Measurements from ENCODE around the gene XYLT1. TPM values are rescaled to one million over a fixed set of nuclear protein-coding genes. Genes with fewer than 3 reads are reported as not detected.

Gene XYLT1
- total RNA-seq, 1 experiment from 2014 or later, result not detected

DNA sequence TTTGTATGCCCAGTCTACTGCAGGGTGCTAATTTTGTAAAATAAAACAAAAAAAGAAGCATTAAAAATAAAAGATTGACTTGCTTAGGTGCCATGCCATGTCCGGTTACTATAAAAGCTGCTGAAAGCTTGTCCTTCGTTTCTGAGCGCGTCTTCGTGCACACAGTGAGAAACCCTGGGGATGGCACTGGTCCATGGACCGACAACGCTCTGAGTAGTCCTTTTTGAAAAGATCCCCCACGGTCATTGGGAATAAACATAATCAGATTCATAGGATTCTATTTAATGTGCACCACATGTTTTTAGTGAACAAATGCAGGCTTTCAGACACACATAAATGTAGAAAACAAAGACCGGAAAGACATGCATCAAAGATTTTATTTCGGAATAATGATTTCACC lies 146.3 kb downstream of the XYLT1 start:
- H3K79me2 ChIP-seq (ENCODE audit: low read length), result no peaks in the 10 kb centered on the region
- POLR2A ChIA-PET (ENCODE audit: unreplicated experiment), result no interaction called here
- no peaks in the 10 kb centered on the region for H3K9me2 ChIP-seq (replicated peaks; ENCODE audit: low read length)
- no peak overlapping the region for H3K27ac ChIP-seq (ENCODE audit: low read length)
- intact Hi-C loops (cut with micrococcal nuclease), result no loop called here
- H3K9ac ChIP-seq (ENCODE audit: low read length), result no peak overlapping the region
- H4K20me1 ChIP-seq (ENCODE audit: low read length), result no peaks in the 10 kb centered on the region
- H3K27me3 ChIP-seq (ENCODE audit: low read length), result no peaks in the 10 kb centered on the region
- no peak overlapping the region for H2AFZ ChIP-seq (ENCODE audit: low read length)
- no peaks in the 10 kb centered on the region for H3K36me3 ChIP-seq (ENCODE audit: low read depth, low read length)
- DNase-seq, result no peak
- no peaks in the 10 kb centered on the region for H3K4me1 ChIP-seq (ENCODE audit: insufficient read depth, low read length)
- TF ChIP-seq EZH2phosphoT487 (IDR thresholded peaks at IDR 0.05; ENCODE audit: borderline replicate concordance, low read length), result no peak
- TF ChIP-seq, protein P1, sequence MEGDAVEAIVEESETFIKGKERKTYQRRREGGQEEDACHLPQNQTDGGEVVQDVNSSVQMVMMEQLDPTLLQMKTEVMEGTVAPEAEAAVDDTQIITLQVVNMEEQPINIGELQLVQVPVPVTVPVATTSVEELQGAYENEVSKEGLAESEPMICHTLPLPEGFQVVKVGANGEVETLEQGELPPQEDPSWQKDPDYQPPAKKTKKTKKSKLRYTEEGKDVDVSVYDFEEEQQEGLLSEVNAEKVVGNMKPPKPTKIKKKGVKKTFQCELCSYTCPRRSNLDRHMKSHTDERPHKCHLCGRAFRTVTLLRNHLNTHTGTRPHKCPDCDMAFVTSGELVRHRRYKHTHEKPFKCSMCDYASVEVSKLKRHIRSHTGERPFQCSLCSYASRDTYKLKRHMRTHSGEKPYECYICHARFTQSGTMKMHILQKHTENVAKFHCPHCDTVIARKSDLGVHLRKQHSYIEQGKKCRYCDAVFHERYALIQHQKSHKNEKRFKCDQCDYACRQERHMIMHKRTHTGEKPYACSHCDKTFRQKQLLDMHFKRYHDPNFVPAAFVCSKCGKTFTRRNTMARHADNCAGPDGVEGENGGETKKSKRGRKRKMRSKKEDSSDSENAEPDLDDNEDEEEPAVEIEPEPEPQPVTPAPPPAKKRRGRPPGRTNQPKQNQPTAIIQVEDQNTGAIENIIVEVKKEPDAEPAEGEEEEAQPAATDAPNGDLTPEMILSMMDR (conservative IDR thresholded peaks at IDR 0.05; ENCODE audit: low read depth, low read length), result no peak
- TF ChIP-seq EZH2 (IDR thresholded peaks at IDR 0.05; ENCODE audit: low read length, unreplicated experiment), result no peak
- CTCF ChIA-PET, result no interaction called here
- H3K4me2 ChIP-seq (ENCODE audit: low read length), result no peak overlapping the region
- no peaks in the 10 kb centered on the region for H3F3A ChIP-seq (ENCODE audit: low read length, unreplicated experiment)
- BruUV-seq (replicated peaks), result no TSS peak
- ATAC-seq, result no peak
- H3K4me3 ChIP-seq (ENCODE audit: low read length), result no peak overlapping the region
- no peaks in the 10 kb centered on the region for H3K9me3 ChIP-seq (ENCODE audit: low read length)

DNA sequence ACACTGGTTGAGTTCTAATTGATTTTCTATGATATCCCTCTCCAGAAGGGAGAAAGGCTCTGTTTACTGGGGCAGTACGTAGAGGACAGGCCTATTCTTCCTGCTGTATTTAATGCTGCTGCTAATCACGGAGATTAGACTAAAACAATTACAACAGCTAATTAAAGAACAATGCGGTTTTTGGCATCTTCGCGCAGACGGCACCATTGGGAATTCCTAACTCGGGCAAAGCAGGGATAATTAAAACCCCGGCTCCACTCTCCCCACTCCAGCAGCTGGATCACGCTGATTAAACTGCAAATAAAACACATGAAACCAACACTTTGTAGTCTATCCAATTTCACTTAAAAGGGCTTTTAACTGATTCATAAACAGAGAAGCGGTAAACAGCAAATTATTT lies 147.6 kb downstream of the XYLT1 start:
- ATAC-seq, result no peak
- Histone ChIP-seq H3K9ac (ENCODE audit: low read length) (no peak overlapping the region), H3K9me3 (ENCODE audit: low read length) (no peaks in the 10 kb centered on the region), H3K9me2 (replicated peaks; ENCODE audit: low read length) (no peaks in the 10 kb centered on the region), H2AFZ (ENCODE audit: low read length) (no peak overlapping the region), H3K79me2 (ENCODE audit: low read length) (no peaks in the 10 kb centered on the region), H3K27me3 (ENCODE audit: low read length) (no peaks in the 10 kb centered on the region), H3K4me1 (ENCODE audit: insufficient read depth, low read length) (no peaks in the 10 kb centered on the region), H3K36me3 (ENCODE audit: low read depth, low read length) (no peaks in the 10 kb centered on the region), H3K4me2 (ENCODE audit: low read length) (no peak overlapping the region), H4K20me1 (ENCODE audit: low read length) (no peaks in the 10 kb centered on the region), H3K4me3 (ENCODE audit: low read length) (no peak overlapping the region), H3K27ac (ENCODE audit: low read length) (no peak overlapping the region), H3F3A (ENCODE audit: low read length, unreplicated experiment) (no peaks in the 10 kb centered on the region)
- BruUV-seq (replicated peaks), result no TSS peak
- intact Hi-C loops (cut with micrococcal nuclease), result no loop called here
- ChIA-PET POLR2A (ENCODE audit: unreplicated experiment) (no interaction called here), CTCF (no interaction called here)
- TF ChIP-seq EZH2 (IDR thresholded peaks at IDR 0.05; ENCODE audit: low read length, unreplicated experiment) (no peak), EZH2phosphoT487 (IDR thresholded peaks at IDR 0.05; ENCODE audit: borderline replicate concordance, low read length) (no peak)
- TF ChIP-seq, protein P1 (conservative IDR thresholded peaks at IDR 0.05; ENCODE audit: low read depth, low read length), result no peak
- DNase-seq, result no peak

DNA sequence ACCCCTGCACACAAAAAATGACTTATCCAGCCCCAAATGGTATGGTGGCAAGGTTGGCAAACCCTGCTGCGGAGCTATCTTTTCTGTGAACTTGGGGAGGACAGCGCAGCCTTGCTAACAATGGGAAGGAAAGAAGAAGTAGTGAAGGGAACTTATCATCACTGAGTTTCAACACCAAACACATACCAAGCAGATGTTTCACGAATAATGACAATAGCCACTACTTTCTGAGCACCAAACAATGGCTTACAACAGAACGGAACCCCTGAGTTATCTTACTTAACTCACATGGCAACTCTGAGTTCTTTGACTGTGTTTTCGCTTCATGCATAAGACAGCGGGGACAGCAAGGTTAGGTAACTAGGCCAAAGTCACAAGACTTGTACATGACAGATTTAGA lies 148.9 kb downstream of the XYLT1 start:
- Histone ChIP-seq H3K9ac (ENCODE audit: low read length) (no peak overlapping the region), H3K4me3 (ENCODE audit: low read length) (no peak overlapping the region), H3K9me3 (ENCODE audit: low read length) (no peaks in the 10 kb centered on the region), H3K36me3 (ENCODE audit: low read depth, low read length) (no peaks in the 10 kb centered on the region), H3K4me2 (ENCODE audit: low read length) (no peak overlapping the region), H4K20me1 (ENCODE audit: low read length) (no peaks in the 10 kb centered on the region), H2AFZ (ENCODE audit: low read length) (no peak overlapping the region), H3K4me1 (ENCODE audit: insufficient read depth, low read length) (no peaks in the 10 kb centered on the region), H3K79me2 (ENCODE audit: low read length) (no peaks in the 10 kb centered on the region), H3K27ac (ENCODE audit: low read length) (no peak overlapping the region), H3K9me2 (replicated peaks; ENCODE audit: low read length) (no peaks in the 10 kb centered on the region), H3F3A (ENCODE audit: low read length, unreplicated experiment) (no peaks in the 10 kb centered on the region), H3K27me3 (ENCODE audit: low read length) (no peaks in the 10 kb centered on the region)
- TF ChIP-seq, protein P1 (conservative IDR thresholded peaks at IDR 0.05; ENCODE audit: low read depth, low read length), result no peak
- TF ChIP-seq EZH2phosphoT487 (IDR thresholded peaks at IDR 0.05; ENCODE audit: borderline replicate concordance, low read length) (no peak), EZH2 (IDR thresholded peaks at IDR 0.05; ENCODE audit: low read length, unreplicated experiment) (no peak)
- DNase-seq, result no peak
- BruUV-seq (replicated peaks), result no TSS peak
- CTCF ChIA-PET, result no interaction called here
- no peak for ATAC-seq
- POLR2A ChIA-PET (ENCODE audit: unreplicated experiment), result no interaction called here
- intact Hi-C loops (cut with micrococcal nuclease), result no loop called here
